Activated naive CD4-positive, alpha-beta T cell treated with anti-CD3 and anti-CD28 coated beads, Interleukin-2, amount 10 ng/mL, durations not matched to agents 5 hours and 36 hours (primary cell): ENCODE results near the gene ACVR1. TPM values are rescaled to one million over a fixed set of nuclear protein-coding genes. Genes with fewer than 3 reads are reported as not detected.

Source experiments
- total RNA-seq, 2 experiments: library from RNA; stranded (reverse); gene quantifications; one replicate each; pipeline ENCODE4 v1.2.3, GENCODE V29; 2021

The ACVR1 gene
- total RNA-seq, result 10 to 100 TPM; 36.2 to 42.0 TPM

DNA sequence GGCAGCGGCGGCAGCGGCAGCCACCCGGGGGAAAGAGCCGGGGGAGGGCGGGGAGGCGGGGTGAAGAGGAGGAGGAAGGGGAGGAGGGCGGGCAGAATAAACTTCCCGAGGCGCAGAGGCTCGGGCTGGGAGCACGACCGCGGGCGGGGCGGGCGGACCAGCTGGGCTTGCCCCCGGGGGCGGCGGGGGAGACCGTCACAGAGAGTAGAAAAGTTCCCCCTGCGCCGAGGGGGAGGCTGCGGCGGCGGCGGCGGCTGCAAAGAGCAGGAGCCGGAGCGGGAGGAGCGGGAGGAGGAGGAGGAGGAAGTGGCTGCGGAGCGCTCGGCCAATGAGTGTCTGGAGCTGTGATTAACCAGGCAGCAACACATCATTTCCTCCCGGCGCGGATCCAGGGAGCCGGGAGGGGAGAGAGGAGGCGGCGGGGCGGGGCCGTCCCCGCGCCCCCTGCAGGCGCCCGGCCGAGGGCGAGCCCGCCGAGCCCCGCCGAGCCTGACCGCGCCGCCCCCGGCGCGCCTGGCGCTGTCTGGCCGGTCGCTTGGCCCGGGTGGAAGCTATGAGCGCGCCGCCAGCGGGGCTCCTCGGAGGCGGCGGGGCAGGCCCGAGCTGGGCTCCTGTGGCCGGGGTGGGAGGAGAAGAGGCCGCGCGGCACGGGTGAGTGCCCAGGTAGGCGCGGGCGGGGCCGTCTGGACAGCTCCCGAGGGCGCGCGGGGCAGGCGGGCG lies at the start of gene ACVR1:
ACVR1 (minus strand) TSS at position 265 of the 720 bp plus-strand sequence. CDS start 76,837 bp downstream, outside the sequence.

Other genes starting within 250 kb of the ACVR1 start
- gene ACVR1C, start 247.5 kb downstream of the ACVR1 start, total RNA-seq, result 1 to 10 TPM; 1.8 to 2.1 TPM
- gene UPP2, start 225.5 kb upstream of the ACVR1 start, total RNA-seq, result not detected